ENCODE results near the gene ACACA.

ACACA gene

GRCh38 chr17:37130984-37131446 is 275.6 kb downstream of the ACACA start:
- Histone ChIP-seq H3K4me3 (ENCODE audit: low read depth in 1 of 2, low read length in 2 of 2) (no peak overlapping the region), H3K36me3 (ENCODE audit: control insufficient read depth in 1 of 2, insufficient read depth in 2 of 2, low read length in 2 of 2) (peaks cover 6 to 9% of the 10 kb centered on the region in 2 donors), H3K9me3 (ENCODE audit: control insufficient read depth in 1 of 2, low read length in 2 of 2) (no peaks in the 10 kb centered on the region), H3K27ac (ENCODE audit: low read depth, low read length) (no peak overlapping the region), H3K9ac (ENCODE audit: low read depth in 1 of 2, low read length in 2 of 2) (no peak overlapping the region), H3K4me1 (ENCODE audit: control insufficient read depth in 1 of 2, insufficient read depth in 2 of 2, low read length in 2 of 2) (peaks cover 19 to 24% of the 10 kb centered on the region in 2 donors), H3K27me3 (ENCODE audit: control insufficient read depth in 1 of 2, insufficient read depth in 2 of 2, low read length in 2 of 2) (no peaks in the 10 kb centered on the region)

- no peaks in the 10 kb centered on the region for H3K9me3 ChIP-seq (ENCODE audit: control insufficient read depth in 1 of 2, low read length in 2 of 2)
Measured at GRCh38 chr17:37124821-37125173, 281.8 kb downstream of the ACACA start.

GRCh38 chr17:37123941-37124820 is 282.5 kb downstream of the ACACA start:
- Histone ChIP-seq H3K27ac (ENCODE audit: low read depth, low read length) (no peak overlapping the region), H3K36me3 (ENCODE audit: control insufficient read depth in 1 of 2, insufficient read depth in 2 of 2, low read length in 2 of 2) (peaks cover 8 to 26% of the 10 kb centered on the region in 2 donors), H3K9ac (ENCODE audit: low read depth in 1 of 2, low read length in 2 of 2) (no peak overlapping the region)

More at GRCh38 chr17:37124821-37125173, 281.8 kb downstream of the ACACA start:
- peaks cover 14 to 31% of the 10 kb centered on the region in 2 donors for H3K36me3 ChIP-seq (ENCODE audit: control insufficient read depth in 1 of 2, insufficient read depth in 2 of 2, low read length in 2 of 2)
- no peaks in the 10 kb centered on the region for H3K27me3 ChIP-seq (ENCODE audit: control insufficient read depth in 1 of 2, insufficient read depth in 2 of 2, low read length in 2 of 2)
- no peak overlapping the region for H3K4me3 ChIP-seq (ENCODE audit: low read depth in 1 of 2, low read length in 2 of 2)
- H3K27ac ChIP-seq (ENCODE audit: low read depth, low read length) = no peak overlapping the region
- peaks cover 5 to 8% of the 10 kb centered on the region in 2 donors for H3K4me1 ChIP-seq (ENCODE audit: control insufficient read depth in 1 of 2, insufficient read depth in 2 of 2, low read length in 2 of 2)
- no peak overlapping the region for H3K9ac ChIP-seq (ENCODE audit: low read depth in 1 of 2, low read length in 2 of 2)

GRCh38 chr17:37123386-37123785 is 283.2 kb downstream of the ACACA start:
- no peaks in the 10 kb centered on the region for H3K9me3 ChIP-seq (ENCODE audit: control insufficient read depth in 1 of 2, low read length in 2 of 2)
- H3K36me3 ChIP-seq (ENCODE audit: control insufficient read depth in 1 of 2, insufficient read depth in 2 of 2, low read length in 2 of 2) = peaks cover 7 to 24% of the 10 kb centered on the region in 2 donors

More at GRCh38 chr17:37123941-37124820, 282.5 kb downstream of the ACACA start:
- Histone ChIP-seq H3K4me3 (ENCODE audit: low read depth in 1 of 2, low read length in 2 of 2) (no peak overlapping the region), H3K4me1 (ENCODE audit: control insufficient read depth in 1 of 2, insufficient read depth in 2 of 2, low read length in 2 of 2) (peaks cover 3 to 5% of the 10 kb centered on the region in 2 donors), H3K9me3 (ENCODE audit: control insufficient read depth in 1 of 2, low read length in 2 of 2) (no peaks in the 10 kb centered on the region), H3K27me3 (ENCODE audit: control insufficient read depth in 1 of 2, insufficient read depth in 2 of 2, low read length in 2 of 2) (no peaks in the 10 kb centered on the region)

GRCh38 chr17:37121616-37122015 is 285.0 kb downstream of the ACACA start:
- no peaks in the 10 kb centered on the region for H3K9me3 ChIP-seq (ENCODE audit: control insufficient read depth in 1 of 2, low read length in 2 of 2)
- no peak overlapping the region for H3K9ac ChIP-seq (ENCODE audit: low read depth in 1 of 2, low read length in 2 of 2)
- H3K4me3 ChIP-seq (ENCODE audit: low read depth in 1 of 2, low read length in 2 of 2) = no peak overlapping the region
- peaks cover 7 to 24% of the 10 kb centered on the region in 2 donors for H3K36me3 ChIP-seq (ENCODE audit: control insufficient read depth in 1 of 2, insufficient read depth in 2 of 2, low read length in 2 of 2)
- no peak overlapping the region for H3K27ac ChIP-seq (ENCODE audit: low read depth, low read length)
- H3K4me1 ChIP-seq (ENCODE audit: control insufficient read depth in 1 of 2, insufficient read depth in 2 of 2, low read length in 2 of 2) = no peaks in the 10 kb centered on the region
- H3K27me3 ChIP-seq (ENCODE audit: control insufficient read depth in 1 of 2, insufficient read depth in 2 of 2, low read length in 2 of 2) = no peaks in the 10 kb centered on the region

More at GRCh38 chr17:37123386-37123785, 283.2 kb downstream of the ACACA start:
- Histone ChIP-seq H3K27me3 (ENCODE audit: control insufficient read depth in 1 of 2, insufficient read depth in 2 of 2, low read length in 2 of 2) (no peaks in the 10 kb centered on the region), H3K9ac (ENCODE audit: low read depth in 1 of 2, low read length in 2 of 2) (no peak overlapping the region), H3K4me1 (ENCODE audit: control insufficient read depth in 1 of 2, insufficient read depth in 2 of 2, low read length in 2 of 2) (no peaks in the 10 kb centered on the region), H3K4me3 (ENCODE audit: low read depth in 1 of 2, low read length in 2 of 2) (no peak overlapping the region), H3K27ac (ENCODE audit: low read depth, low read length) (no peak overlapping the region)

- Histone ChIP-seq H3K27ac (ENCODE audit: low read depth, low read length) (no peak overlapping the region), H3K4me1 (ENCODE audit: control insufficient read depth in 1 of 2, insufficient read depth in 2 of 2, low read length in 2 of 2) (no peaks in the 10 kb centered on the region), H3K27me3 (ENCODE audit: control insufficient read depth in 1 of 2, insufficient read depth in 2 of 2, low read length in 2 of 2) (no peaks in the 10 kb centered on the region), H3K4me3 (ENCODE audit: low read depth in 1 of 2, low read length in 2 of 2) (no peak overlapping the region), H3K9ac (ENCODE audit: low read depth in 1 of 2, low read length in 2 of 2) (no peak overlapping the region), H3K9me3 (ENCODE audit: control insufficient read depth in 1 of 2, low read length in 2 of 2) (no peaks in the 10 kb centered on the region), H3K36me3 (ENCODE audit: control insufficient read depth in 1 of 2, insufficient read depth in 2 of 2, low read length in 2 of 2) (peaks cover 7 to 24% of the 10 kb centered on the region in 2 donors)
Measured at GRCh38 chr17:37118366-37119137, 288.1 kb downstream of the ACACA start.

- no peaks in the 10 kb centered on the region for H3K4me1 ChIP-seq (ENCODE audit: control insufficient read depth in 1 of 2, insufficient read depth in 2 of 2, low read length in 2 of 2)
- H3K27ac ChIP-seq (ENCODE audit: low read depth, low read length) = no peak overlapping the region
- H3K27me3 ChIP-seq (ENCODE audit: control insufficient read depth in 1 of 2, insufficient read depth in 2 of 2, low read length in 2 of 2) = no peaks in the 10 kb centered on the region
- H3K4me3 ChIP-seq (ENCODE audit: low read depth in 1 of 2, low read length in 2 of 2) = no peak overlapping the region
- no peaks in the 10 kb centered on the region for H3K9me3 ChIP-seq (ENCODE audit: control insufficient read depth in 1 of 2, low read length in 2 of 2)
- H3K9ac ChIP-seq (ENCODE audit: low read depth in 1 of 2, low read length in 2 of 2) = no peak overlapping the region
- peaks cover 7 to 27% of the 10 kb centered on the region in 2 donors for H3K36me3 ChIP-seq (ENCODE audit: control insufficient read depth in 1 of 2, insufficient read depth in 2 of 2, low read length in 2 of 2)
Measured at GRCh38 chr17:37117373-37118142, 289.1 kb downstream of the ACACA start.

- Histone ChIP-seq H3K4me1 (ENCODE audit: control insufficient read depth in 1 of 2, insufficient read depth in 2 of 2, low read length in 2 of 2) (no peaks in the 10 kb centered on the region), H3K9me3 (ENCODE audit: control insufficient read depth in 1 of 2, low read length in 2 of 2) (no peaks in the 10 kb centered on the region), H3K27ac (ENCODE audit: low read depth, low read length) (no peak overlapping the region), H3K4me3 (ENCODE audit: low read depth in 1 of 2, low read length in 2 of 2) (no peak overlapping the region), H3K27me3 (ENCODE audit: control insufficient read depth in 1 of 2, insufficient read depth in 2 of 2, low read length in 2 of 2) (no peaks in the 10 kb centered on the region), H3K9ac (ENCODE audit: low read depth in 1 of 2, low read length in 2 of 2) (no peak overlapping the region), H3K36me3 (ENCODE audit: control insufficient read depth in 1 of 2, insufficient read depth in 2 of 2, low read length in 2 of 2) (peaks cover 7 to 26% of the 10 kb centered on the region in 2 donors)
Measured at GRCh38 chr17:37116671-37117185, 289.9 kb downstream of the ACACA start.

GRCh38 chr17:37111329-37111728 is 295.3 kb downstream of the ACACA start:
- Histone ChIP-seq H3K27ac (ENCODE audit: low read depth, low read length) (no peak overlapping the region), H3K4me3 (ENCODE audit: low read depth in 1 of 2, low read length in 2 of 2) (no peak overlapping the region)

More at GRCh38 chr17:37111329-37111728, 295.3 kb downstream of the ACACA start:
- no peaks in the 10 kb centered on the region for H3K9me3 ChIP-seq (ENCODE audit: control insufficient read depth in 1 of 2, low read length in 2 of 2)
- H3K9ac ChIP-seq (ENCODE audit: low read depth in 1 of 2, low read length in 2 of 2) = no peak overlapping the region
- peaks cover 4 to 6% of the 10 kb centered on the region in 2 donors for H3K4me1 ChIP-seq (ENCODE audit: control insufficient read depth in 1 of 2, insufficient read depth in 2 of 2, low read length in 2 of 2)
- no peaks in the 10 kb centered on the region for H3K27me3 ChIP-seq (ENCODE audit: control insufficient read depth in 1 of 2, insufficient read depth in 2 of 2, low read length in 2 of 2)
- peaks cover 11 to 43% of the 10 kb centered on the region in 2 donors for H3K36me3 ChIP-seq (ENCODE audit: control insufficient read depth in 1 of 2, insufficient read depth in 2 of 2, low read length in 2 of 2)
